IMR-90 (cell line): Measurements from ENCODE around the gene ERBB4. TPM values are rescaled to one million over a fixed set of nuclear protein-coding genes. Genes with fewer than 3 reads are reported as not detected.

Experiments
- ATAC-seq: fragments of 200-7000 bp; cut with Tn5 transposase; 2 replicates; pipeline ENCODE4 v1.9.1; 2020; ENCODE audit warnings: low read depth, mild to moderate bottlenecking, moderate library complexity
- BruUV-seq: library from RNA; stranded (reverse); fragments of 400-500 nt; replicated peaks from 2 replicates; lab custom pipeline; 2021; lab: Mats Ljungman, UMichigan
- CTCF ChIA-PET: fragments of 300-600 bp; formaldehyde crosslinking; extraction: SDS; loops from one replicate; lab custom pipeline; 2021; ENCODE audit warnings: antibody characterized with exemption; lab: Yijun Ruan, JAX
- POLR2A ChIA-PET: fragments of 300-600 bp; sonication (Branson Sonifier 250); formaldehyde crosslinking; loops from one replicate; lab custom pipeline; 2022; ENCODE audit warnings: antibody characterized with exemption; ENCODE audit not compliant: unreplicated experiment; lab: Charles Lee
- DNase-seq: peaks from one replicate; pipeline ENCODE4 v3.0.0; 2013
- H2AFZ ChIP-seq: replicated peaks from 2 replicates; pipeline ENCODE3; 2013; ENCODE audit warnings: low read length, mild to moderate bottlenecking; ENCODE audit not compliant: poor library complexity
- H2AK5ac ChIP-seq: 2 replicates; pipeline ENCODE4 v1.6.1; 2013; ENCODE audit warnings: low read depth, low read length, inconsistent platforms
- H2AK9ac ChIP-seq: replicated peaks from 2 replicates; pipeline ENCODE3; 2013; ENCODE audit warnings: mild to moderate bottlenecking, low read depth, low read length, moderate library complexity; ENCODE audit not compliant: poor library complexity
- H2BK120ac ChIP-seq: 2 replicates; pipeline ENCODE4 v1.6.1; 2013; ENCODE audit warnings: low read depth, low read length, inconsistent platforms
- H2BK15ac ChIP-seq: 3 replicates; pipeline ENCODE4 v1.6.1; 2013; ENCODE audit warnings: low read depth, low read length, inconsistent platforms
- H2BK20ac ChIP-seq: 2 replicates; pipeline ENCODE4 v1.6.1; 2013; ENCODE audit warnings: low read depth, mild to moderate bottlenecking, inconsistent platforms, low read length, moderate library complexity
- H2BK5ac ChIP-seq: 2 replicates; pipeline ENCODE4 v1.6.1; 2013; ENCODE audit warnings: mild to moderate bottlenecking, low read depth, low read length, inconsistent platforms; ENCODE audit not compliant: poor library complexity, severe bottlenecking
- H3K14ac ChIP-seq: replicated peaks from 2 replicates; pipeline ENCODE4 v1.6.1; 2013; ENCODE audit warnings: low read depth, low read length, inconsistent platforms
- H3K18ac ChIP-seq: 2 replicates; pipeline ENCODE4 v1.6.1; 2013; ENCODE audit warnings: low read depth, low read length, control low read depth
- H3K23ac ChIP-seq: 2 replicates; pipeline ENCODE4 v1.6.1; 2013; ENCODE audit warnings: low read depth, low read length, inconsistent platforms
- H3K27ac ChIP-seq: 2 replicates; pipeline ENCODE4 v1.5.1; 2013; ENCODE audit warnings: mild to moderate bottlenecking, control low read depth, low read length; ENCODE audit not compliant: insufficient read depth
- H3K27me3 ChIP-seq: 2 replicates; pipeline ENCODE4 v1.6.1; 2013; ENCODE audit warnings: low read length; ENCODE audit not compliant: control insufficient read depth, insufficient read depth
- H3K36me3 ChIP-seq: 2 replicates; pipeline ENCODE4 v1.6.1; 2013; ENCODE audit warnings: low read length, mixed read lengths; ENCODE audit not compliant: control insufficient read depth, insufficient read depth
- H3K4ac ChIP-seq: 2 replicates; pipeline ENCODE4 v1.6.1; 2013; ENCODE audit warnings: low read depth, low read length, inconsistent platforms
- H3K4me1 ChIP-seq: 2 replicates; pipeline ENCODE4 v1.6.1; 2013; ENCODE audit warnings: low read length, mixed read lengths; ENCODE audit not compliant: control insufficient read depth, insufficient read depth
- H3K4me2 ChIP-seq: 2 replicates; pipeline ENCODE4 v1.6.1; 2013; ENCODE audit warnings: low read depth, mild to moderate bottlenecking, control low read depth, low read length, moderate library complexity
- H3K4me3 ChIP-seq: 2 replicates; pipeline ENCODE4 v1.5.1; 2013; ENCODE audit warnings: low read depth, mild to moderate bottlenecking, control low read depth, low read length, moderate library complexity; ENCODE audit not compliant: insufficient read depth
- H3K56ac ChIP-seq: 2 replicates; pipeline ENCODE4 v1.6.1; 2013; ENCODE audit warnings: low read length, inconsistent platforms; ENCODE audit not compliant: insufficient read depth; ENCODE audit errors: extremely low read depth
- H3K79me1 ChIP-seq, 2 experiments: 2 replicates each; pipeline ENCODE4 v1.6.1; 2013; ENCODE audit warnings: low read length in 2 of 2, inconsistent platforms in 1 of 2, low read depth in 1 of 2
- H3K9ac ChIP-seq: 2 replicates; pipeline ENCODE4 v1.6.1; 2013; ENCODE audit warnings: low read depth, low read length, control low read depth
- H3K9me1 ChIP-seq: 2 replicates; pipeline ENCODE4 v1.6.1; 2013; ENCODE audit warnings: low read length, inconsistent platforms; ENCODE audit not compliant: insufficient read depth
- H3K9me3 ChIP-seq: 2 replicates; pipeline ENCODE4 v1.6.1; 2013; ENCODE audit warnings: low read length; ENCODE audit not compliant: control insufficient read depth, insufficient read depth
- H4K20me1 ChIP-seq: 2 replicates; pipeline ENCODE4 v1.6.1; 2013; ENCODE audit warnings: low read length, inconsistent platforms; ENCODE audit not compliant: insufficient read depth
- H4K5ac ChIP-seq: 2 replicates; pipeline ENCODE4 v1.6.1; 2013; ENCODE audit warnings: mild to moderate bottlenecking, low read depth, low read length, control low read depth
- H4K8ac ChIP-seq, 2 experiments: 2 replicates each; pipeline ENCODE4 v1.6.1; 2013; ENCODE audit warnings: low read depth in 2 of 2, low read length in 2 of 2, control low read depth in 1 of 2, inconsistent platforms in 1 of 2
- H4K91ac ChIP-seq: 2 replicates; pipeline ENCODE4 v1.6.1; 2013; ENCODE audit warnings: low read depth, low read length, inconsistent platforms; ENCODE audit not compliant: insufficient read depth
- FOS ChIP-seq: fragments of 150-350 bp; IDR thresholded peaks from 2 replicates; pipeline ENCODE4 v1.6.1; 2016; ENCODE audit warnings: low read depth, low read length
- MAFK ChIP-seq: IDR thresholded peaks from 2 replicates; pipeline ENCODE4 v1.6.1; 2012; ENCODE audit warnings: low read depth, low read length, improper control_type of control experiment
- NFE2L2 ChIP-seq: fragments of 150-350 bp; IDR thresholded peaks from 2 replicates; pipeline ENCODE4 v1.6.1; 2016; ENCODE audit warnings: low read depth, mild to moderate bottlenecking, low read length
- POLR2A ChIP-seq: IDR thresholded peaks from 2 replicates; pipeline ENCODE4 v1.6.1; 2012; ENCODE audit warnings: mild to moderate bottlenecking, low read depth, low read length
- RAD21 ChIP-seq: IDR thresholded peaks from 2 replicates; pipeline ENCODE4 v1.6.1; 2012; ENCODE audit warnings: low read length, improper control_type of control experiment
- RFX5 ChIP-seq: IDR thresholded peaks from 2 replicates; pipeline ENCODE4 v1.8.0; 2012; ENCODE audit warnings: low read depth, mild to moderate bottlenecking, low read length, moderate library complexity
- dilution Hi-C: fragments of 300-500 bp; cut with HindIII; formaldehyde crosslinking; loops from one replicate; pipeline ENCODE4 v1.14.3; 2018; ENCODE audit warnings: low sequenced_read_pairs; ENCODE audit not compliant: unreplicated experiment
- in situ Hi-C: fragments of 300-500 bp; cut with MboI; formaldehyde crosslinking; loops from 3 replicates; pipeline ENCODE4 v1.14.3; 2019; ENCODE audit warnings: low sequenced_read_pairs, inconsistent platforms, mixed read lengths
- intact Hi-C: fragments of 100-400 bp; cut with micrococcal nuclease; formaldehyde crosslinking; loops from 2 replicates; pipeline ENCODE4 v1.10.0; 2022
- polyA plus RNA-seq, 3 experiments: library from polyadenylated mRNA; depleted of rRNA; stranded (reverse); fragments of >200 nt; gene quantifications; 2 replicates each; pipeline ENCODE4 v1.2.3, GENCODE V29; 2012; ENCODE audit warnings: low replicate concordance in 1 of 3
- total RNA-seq: library from RNA; depleted of rRNA; stranded (reverse); fragments of >200 nt; gene quantifications from 2 replicates; pipeline ENCODE4 v1.2.3, GENCODE V29; 2012
- TF ChIP-seq, protein P1 (sequence below): fragments of 150-350 bp; IDR thresholded peaks from 2 replicates; pipeline ENCODE4 v1.6.1; 2016; ENCODE audit warnings: low read depth, mild to moderate bottlenecking, low read length, moderate library complexity, borderline replicate concordance

Gene ERBB4
- total and polyA plus RNA-seq, 2 of the 4 experiments (the other 2 are of a cell fraction), result not detected

DNA sequence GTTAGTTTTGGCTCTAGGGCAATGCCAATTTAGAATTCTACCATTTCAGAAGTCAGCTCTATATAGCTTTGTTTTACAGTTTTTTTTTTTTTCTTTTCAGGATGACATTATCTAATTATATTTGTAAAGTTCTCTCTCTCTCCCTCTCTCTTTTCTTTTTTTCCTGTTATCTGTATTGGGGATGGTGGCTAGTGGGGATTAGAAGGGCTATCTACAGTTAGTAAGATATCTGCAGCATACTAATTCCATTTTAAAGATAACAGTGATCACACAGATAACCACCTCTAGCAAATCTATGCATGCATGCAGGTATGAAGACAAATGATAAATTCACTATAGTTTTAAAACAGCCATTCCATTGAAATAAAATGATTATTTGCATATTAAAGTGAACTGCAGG lies 438.9 kb downstream of the ERBB4 start:
- H4K8ac ChIP-seq, result no peak overlapping the region
- no peak overlapping the region for H3K18ac ChIP-seq
- H3K4me2 ChIP-seq, result no peak overlapping the region
- ChIA-PET POLR2A (no interaction called here), CTCF (no interaction called here)
- no peak overlapping the region for H2BK20ac ChIP-seq
- dilution Hi-C loops, result no loop called here
- no TSS peak for BruUV-seq
- H3K27me3 ChIP-seq, result no peaks in the 10 kb centered on the region
- H3K14ac ChIP-seq, result no peak overlapping the region
- H2BK120ac ChIP-seq, result no peak overlapping the region
- H4K91ac ChIP-seq, result no peak overlapping the region
- H2AK5ac ChIP-seq, result no peak overlapping the region
- intact Hi-C loops, result no loop called here
- no peaks in the 10 kb centered on the region for H3K36me3 ChIP-seq
- ATAC-seq (no peak), DNase-seq (no peak)
- no peak overlapping the region for H3K23ac ChIP-seq
- no peak overlapping the region for H2AFZ ChIP-seq
- H3K9ac ChIP-seq, result no peak overlapping the region
- no peak overlapping the region for H3K4ac ChIP-seq
- H4K20me1 ChIP-seq, result no peaks in the 10 kb centered on the region
- no peak overlapping the region for H3K4me3 ChIP-seq
- no peak overlapping the region for H2BK15ac ChIP-seq
- H3K9me1 ChIP-seq, result no peaks in the 10 kb centered on the region
- H3K27ac ChIP-seq, result no peak overlapping the region
- no peak overlapping the region for H2BK5ac ChIP-seq
- H2AK9ac ChIP-seq, result no peak overlapping the region
- in situ Hi-C loops, result no loop called here
- H3K4me1 ChIP-seq, result no peaks in the 10 kb centered on the region
- H3K56ac ChIP-seq, result no peak overlapping the region
- H3K79me1 ChIP-seq, result no peaks in the 10 kb centered on the region
- no peak overlapping the region for H4K5ac ChIP-seq
- no peaks in the 10 kb centered on the region for H3K9me3 ChIP-seq
- TF ChIP-seq RFX5 (no peak), POLR2A (no peak), MAFK (no peak), RAD21 (no peak), NFE2L2 (no peak), FOS (no peak)
- TF ChIP-seq, protein P1, sequence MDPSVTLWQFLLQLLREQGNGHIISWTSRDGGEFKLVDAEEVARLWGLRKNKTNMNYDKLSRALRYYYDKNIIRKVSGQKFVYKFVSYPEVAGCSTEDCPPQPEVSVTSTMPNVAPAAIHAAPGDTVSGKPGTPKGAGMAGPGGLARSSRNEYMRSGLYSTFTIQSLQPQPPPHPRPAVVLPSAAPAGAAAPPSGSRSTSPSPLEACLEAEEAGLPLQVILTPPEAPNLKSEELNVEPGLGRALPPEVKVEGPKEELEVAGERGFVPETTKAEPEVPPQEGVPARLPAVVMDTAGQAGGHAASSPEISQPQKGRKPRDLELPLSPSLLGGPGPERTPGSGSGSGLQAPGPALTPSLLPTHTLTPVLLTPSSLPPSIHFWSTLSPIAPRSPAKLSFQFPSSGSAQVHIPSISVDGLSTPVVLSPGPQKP, result no peak
